Activated CD8-positive, alpha-beta memory T cell treated with anti-CD3 and anti-CD28 coated beads, Interleukin-2, amount 50 U/mL, for 1 hour (primary cell): ENCODE data around the gene AKAP8L.
"Not testable (repeated sequence)": the region's sequence is repeated elsewhere in the genome, so short reads cannot be mapped to it uniquely, and the experiment has no call there.

Experiments used
- DNase-seq: peaks from one replicate; pipeline ENCODE4 v3.0.0-alpha.2; 2020; ENCODE audit errors: extremely low read depth

Gene AKAP8L

DNA sequence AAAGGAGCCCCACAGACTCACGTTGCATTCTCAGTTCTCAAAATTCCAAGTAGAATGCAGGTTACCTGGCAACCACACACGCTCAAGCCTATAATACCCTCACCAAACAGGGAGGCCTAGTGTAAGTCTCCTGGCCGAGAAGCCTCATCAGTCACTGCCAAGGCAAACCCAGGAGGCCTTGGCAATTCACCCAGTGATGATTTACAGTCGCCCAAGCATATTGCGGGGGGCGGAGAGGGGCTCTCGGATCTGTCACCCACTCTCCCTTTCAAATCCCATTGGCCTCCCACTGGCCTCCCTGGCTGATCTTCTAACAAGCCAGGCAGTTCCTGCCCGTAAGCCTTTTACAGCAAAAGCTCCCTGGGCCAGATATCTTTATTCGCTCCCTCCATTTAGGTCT lies 1.1 kb downstream of the AKAP8L start:
- DNase-seq = no peak

DNA sequence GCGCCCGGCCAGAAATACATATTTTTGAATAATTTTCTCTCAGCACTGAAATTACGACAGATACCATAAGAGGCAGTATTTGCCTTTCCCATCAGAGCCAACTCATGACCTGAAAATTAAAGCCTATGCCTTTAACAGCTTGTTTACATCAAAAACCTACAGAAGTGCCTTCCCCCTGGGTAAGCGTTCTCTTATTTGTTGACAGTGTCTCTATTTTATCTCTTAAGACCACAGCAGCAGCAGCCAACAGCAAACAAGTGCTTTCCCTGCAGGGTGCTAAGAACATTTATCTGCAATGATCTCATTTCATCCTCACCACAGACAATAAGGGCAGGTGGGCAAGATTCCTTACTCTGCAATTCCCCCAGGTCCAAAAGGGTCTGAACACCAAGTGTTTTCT lies 6.0 kb downstream of the AKAP8L start:
- no peak for DNase-seq

DNA sequence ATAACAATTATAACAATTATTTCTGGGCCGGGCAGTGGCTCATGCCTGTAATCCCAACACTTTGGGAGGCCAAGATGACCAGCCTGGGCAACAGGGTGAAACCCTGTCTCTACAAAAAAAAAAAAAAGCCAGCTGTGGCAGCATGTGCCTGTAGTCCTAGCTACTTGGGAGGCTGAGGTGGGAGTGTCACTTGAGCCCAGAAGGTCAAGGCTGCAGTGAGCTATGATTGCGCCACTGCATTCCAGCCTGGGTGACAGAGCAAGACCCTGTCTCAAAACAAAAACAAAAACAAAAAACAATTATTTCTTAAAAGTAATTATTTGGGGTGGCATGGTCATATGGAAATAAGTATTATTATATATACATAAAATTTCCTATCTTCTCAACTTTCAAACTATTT lies 7.4 kb downstream of the AKAP8L start:
- not testable (repeated sequence) for DNase-seq

DNA sequence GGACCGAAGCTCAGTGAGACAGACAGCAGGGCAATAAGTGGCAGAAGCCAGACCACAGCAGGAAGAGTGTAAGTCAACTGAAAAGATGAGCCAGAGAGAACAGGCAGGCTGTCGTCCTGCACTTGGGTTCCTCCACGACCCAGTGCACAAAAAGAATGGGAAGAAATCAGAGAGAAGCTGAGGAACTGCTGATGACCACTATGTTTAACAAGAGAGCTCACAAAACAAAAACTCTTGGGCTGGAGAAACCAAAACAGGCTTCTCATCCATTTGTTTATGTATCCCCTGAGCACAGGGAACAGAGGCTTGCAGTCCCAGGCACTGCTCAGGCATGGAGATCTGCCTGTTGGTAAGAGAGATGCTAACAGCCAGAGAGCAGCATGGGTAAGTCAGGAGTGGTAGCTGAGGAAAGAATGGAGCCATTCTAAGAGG lies 14.0 kb downstream of the AKAP8L start:
- no peak for DNase-seq

DNA sequence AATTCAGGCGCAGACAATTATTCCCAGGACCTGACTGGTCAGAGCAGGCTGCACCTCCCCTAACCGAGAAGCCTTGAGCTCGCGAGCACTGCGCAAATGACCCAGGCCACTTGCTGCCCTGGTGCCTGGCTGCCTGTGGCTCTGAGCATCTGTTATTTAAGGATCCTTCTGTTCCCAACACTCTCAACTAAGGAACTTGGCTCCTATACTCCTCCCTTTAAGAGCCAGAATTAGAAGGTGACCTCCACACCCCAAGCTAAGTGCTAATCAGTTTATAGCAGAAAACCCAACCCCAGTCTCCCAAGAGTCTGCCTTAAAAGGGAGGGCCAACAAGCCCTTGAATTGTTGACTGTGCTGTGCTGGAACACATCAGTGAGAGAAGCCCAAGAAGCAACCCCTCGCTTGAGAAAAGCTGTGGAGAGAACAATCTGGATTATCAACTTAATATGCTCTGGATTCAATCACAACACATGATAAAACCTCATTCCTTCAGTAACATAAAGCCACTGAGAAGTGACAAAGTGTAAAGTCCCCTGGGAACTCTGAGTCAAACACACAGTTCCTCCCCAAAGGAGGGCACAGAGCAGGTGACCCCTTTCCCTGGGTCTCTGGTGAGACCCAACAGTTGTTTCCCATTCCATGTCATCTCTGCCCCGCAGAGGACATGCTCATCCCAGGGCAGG lies 14.6 kb downstream of the AKAP8L start:
- no peak for DNase-seq

DNA sequence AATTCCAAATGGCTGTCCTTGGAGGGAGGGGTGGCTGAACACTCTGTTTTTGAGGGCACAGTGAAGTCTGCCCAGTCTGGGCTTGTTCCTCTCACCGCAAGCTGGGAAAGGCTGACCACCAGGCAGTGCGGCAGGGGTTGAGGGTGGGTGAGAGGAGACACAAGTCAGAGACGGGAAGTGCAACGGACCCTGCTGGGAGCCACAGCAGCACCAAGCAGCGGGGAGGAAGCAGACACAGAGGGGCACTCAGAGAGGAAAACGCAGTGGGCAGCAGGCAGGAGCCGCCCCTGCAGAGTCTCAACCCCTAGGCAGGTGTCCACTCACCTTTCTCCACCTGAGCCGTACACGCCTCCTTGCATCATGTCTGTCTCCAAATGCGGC lies 15.6 kb downstream of the AKAP8L start:
- no peak for DNase-seq

DNA sequence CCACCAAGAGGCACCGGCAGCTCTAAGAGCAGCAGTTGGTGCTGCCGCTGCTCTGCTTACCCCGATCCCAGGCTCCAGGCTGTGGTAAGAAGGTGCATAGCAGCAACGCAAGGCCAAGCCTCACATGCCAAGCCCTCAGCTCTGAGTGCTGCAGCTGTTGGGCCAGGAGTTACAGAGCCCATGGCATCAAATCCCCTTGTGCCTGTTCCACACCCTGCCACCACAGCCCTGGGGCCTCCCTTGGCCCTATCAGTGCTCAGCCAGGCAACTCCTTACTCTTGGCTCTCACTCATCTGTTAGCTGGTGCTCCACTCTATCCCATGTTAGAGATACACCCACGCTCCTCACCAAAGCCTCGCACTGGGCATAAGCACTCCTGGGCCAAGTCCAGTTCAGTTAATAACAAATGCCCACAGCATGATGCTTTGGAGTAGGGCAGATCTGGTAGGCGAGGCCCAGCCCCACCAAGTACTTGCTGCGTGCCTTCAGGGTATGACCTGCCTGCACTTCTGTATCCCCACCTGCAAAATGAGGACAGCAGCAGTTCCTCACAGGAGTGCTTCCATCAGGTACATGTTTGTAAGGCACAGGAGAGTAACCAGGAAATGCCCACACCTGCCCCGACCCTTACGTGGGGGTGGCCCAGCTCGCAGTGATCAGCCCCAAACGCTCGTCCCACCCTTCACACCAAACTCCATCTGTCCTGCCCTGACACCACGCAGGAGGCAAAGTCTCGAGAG lies 16.2 kb downstream of the AKAP8L start:
- no peak for DNase-seq

DNA sequence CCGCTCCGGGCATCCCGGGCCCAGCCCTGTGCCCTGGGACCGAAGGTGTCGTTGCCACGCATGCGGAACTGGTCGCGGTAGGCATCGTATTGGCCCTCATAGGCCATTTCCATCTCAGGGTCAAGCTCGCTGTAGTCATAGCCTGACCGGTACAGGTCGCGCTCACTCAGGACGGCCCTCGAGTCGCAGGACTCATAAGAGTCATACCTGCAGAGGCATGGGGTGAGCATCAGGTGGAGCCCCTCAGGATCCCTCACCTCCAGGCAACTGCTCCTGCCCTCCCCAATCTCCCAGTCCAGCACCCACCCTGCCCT lies 17.4 kb downstream of the AKAP8L start:
- no peak for DNase-seq

DNA sequence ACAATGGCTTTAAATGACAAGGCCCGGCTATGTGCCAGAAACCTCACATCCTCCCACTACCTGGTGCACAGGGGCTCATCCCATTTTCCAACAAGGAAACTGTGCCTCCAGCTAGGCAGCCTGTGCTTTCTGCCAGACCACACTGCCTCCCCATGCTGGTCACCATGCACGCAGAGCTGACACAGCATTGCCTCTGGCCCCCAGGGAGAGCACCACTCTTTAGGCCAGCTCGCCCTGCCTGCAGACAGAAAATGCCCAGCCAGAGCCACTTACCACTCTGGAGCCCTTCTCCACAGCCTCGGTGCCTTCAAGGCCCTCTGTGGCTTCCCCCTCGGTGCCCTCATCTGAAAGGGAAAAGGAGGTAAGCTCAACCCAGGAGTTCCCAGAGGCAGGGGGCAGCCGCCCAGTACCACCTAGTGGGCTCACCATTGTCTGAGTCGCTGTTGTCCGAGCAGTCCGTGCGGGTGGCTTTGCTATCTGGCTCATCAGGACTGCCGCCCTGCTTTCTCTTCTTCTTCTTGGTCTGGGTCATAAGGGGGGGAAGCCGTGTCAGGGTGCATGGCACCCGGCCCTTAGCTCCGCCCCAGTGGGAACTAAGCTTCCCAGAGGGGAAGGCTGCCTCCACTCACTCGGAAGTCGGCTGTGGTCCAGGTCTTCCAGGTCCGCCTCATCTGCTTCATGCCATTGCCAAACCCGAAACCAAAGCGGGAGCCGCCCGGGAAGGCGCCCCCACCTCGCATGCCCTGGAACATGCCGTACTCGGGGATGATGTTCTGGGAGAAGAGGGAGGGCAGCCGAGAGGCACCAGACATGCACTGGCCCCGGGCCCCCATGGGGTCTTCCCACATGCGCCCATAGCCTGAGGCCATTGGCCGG lies 18.0 kb downstream of the AKAP8L start:
- DNase-seq = no peak

DNA sequence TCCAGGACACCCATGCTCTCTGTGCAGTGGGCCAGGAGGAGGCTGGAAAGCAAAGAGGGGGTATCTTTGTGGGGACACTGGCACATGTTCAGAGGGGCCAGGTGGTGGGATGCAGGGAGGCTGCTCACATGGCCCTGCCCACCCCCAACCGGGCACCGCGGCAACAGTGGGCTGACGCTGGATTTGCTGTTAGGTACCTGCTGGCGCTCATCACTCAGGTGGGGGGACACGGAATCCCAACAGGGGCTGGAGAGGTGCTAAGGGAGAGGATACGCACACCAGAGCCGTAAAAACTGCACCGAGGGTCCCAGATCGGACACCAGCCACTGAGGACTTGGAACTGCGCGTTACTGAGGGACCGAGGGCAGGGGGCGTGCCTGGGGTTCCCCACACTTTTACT lies 19.2 kb downstream of the AKAP8L start:
- DNase-seq = no peak

DNA sequence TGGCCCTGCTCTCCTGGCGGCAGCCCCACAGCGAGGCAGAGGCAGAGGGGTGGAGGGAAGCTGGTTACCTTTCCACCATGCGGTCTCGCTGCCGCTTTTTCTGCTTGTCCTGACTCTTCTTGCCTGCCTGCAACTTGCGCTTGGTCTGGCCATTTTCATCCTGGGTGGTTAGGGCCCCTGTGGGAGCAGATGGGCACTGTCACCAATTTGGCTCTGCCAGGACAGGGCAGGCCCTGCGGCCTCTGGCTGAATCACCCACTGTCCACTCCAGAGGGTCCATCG lies 19.6 kb downstream of the AKAP8L start:
- no peak for DNase-seq

DNA sequence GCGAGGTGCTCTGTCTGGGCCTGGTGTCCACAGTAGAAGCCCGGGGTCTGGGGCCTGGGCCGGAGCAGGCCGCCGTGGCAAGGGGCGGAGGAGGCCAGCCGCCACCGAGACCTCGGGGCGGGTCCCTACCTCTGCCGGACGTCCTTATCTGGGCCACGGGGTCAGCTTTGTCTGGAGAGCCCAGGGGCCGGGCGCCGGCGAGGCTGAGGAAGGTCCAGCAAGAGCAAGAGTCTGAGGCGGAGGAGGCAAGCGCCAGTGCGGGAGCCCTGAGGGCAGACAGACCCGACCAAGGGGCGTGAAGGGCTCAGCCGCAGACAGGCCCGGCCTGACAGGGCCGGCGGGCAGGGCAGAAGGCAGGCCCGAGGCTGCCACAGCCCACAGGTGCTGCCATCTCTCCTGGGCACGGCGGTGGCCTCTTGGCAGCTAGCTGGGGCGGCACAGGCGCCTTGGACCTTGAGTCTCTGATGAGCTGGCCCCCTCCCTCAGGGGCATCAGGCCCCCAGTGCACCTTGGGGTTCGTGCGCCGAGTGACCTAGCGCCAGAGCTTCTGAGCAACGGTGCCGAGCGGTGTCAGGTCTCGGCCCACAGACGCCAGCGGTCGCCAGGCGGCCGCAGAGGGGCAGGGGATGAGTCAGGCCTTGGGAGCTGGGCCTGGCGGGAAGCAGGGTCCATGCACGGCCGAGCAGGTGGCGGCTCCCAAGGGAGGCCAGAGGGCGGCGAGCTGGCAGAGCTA lies 20.1 kb downstream of the AKAP8L start:
- no peak for DNase-seq

DNA sequence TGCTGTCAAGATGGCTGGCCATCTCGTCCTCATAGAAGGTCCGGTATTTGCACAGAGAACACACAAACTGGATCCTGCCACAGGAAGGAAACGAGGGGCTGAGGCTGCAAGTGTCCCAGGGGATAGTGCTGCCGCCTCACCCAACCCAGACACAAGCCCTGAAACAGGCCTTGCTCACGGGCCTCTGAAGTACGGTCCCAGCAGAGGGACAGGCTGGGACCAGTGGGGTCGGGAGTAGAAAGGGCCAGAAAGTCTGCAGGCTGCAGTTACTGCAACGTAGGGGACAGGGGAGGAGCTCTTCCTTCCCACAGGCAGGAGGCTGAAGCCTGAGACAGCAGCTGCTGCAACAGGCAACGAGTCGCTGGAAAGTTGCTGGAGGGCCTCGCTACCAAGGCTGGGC lies 21.0 kb downstream of the AKAP8L start:
- no peak for DNase-seq

DNA sequence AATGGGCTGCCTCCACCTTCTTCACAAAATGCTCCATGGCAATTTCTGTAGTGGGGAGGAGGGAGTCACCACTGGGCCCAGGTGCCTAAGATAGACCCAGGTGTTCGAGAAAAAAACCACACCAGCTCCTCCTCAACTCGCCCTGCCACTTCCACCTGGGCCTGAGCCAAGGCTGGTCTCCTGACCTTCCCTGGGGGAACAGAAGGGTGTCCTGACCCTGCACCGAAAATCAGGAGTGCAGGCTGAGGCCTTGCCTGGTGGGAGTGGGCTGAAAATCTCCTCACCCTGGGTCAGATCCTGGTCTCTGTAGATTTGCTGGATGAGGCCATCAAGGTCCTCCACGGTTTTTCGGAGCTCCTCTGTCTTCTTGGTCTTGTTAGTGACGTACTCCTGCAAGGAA lies 21.6 kb downstream of the AKAP8L start:
- no peak for DNase-seq

DNA sequence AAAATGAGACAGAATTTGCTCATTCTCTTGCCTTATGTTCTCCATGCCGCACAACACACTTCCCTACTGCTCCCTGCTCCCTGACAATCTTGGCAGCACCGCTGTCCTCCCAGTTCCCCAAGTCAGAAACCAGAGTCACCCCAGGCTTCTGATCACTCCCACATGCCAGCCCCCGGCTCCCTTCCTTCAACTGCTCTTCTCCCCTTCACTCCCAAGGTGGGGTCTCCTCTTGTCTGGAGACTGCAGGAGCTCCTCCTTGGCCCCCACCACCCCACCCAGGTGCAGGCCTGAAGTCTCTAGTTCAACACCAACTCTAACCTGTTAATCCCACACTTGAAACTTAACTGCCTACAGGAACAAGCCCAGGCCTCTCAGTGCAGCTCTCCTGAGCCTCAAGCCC lies 22.4 kb downstream of the AKAP8L start:
- no peak for DNase-seq

DNA sequence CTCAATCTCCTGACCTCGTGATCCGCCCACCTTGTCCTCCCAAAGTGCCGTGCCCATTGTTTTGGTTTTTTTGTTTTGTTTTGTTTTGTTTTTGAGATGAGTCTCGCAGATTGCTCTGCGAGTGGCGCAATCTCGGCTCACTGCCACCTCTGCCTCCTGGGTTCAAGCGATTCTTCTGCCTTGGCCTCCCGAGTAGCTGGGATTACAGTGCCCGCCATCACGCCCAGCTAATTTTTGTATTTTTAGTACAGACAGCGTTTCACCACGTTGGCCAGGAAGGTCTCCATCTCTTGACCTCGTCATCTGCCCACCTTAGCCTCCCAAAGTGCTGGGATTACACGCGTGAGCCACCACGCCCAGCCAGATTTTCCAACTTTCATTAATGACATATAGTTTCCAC lies 23.5 kb downstream of the AKAP8L start:
- not testable (repeated sequence) for DNase-seq

DNA sequence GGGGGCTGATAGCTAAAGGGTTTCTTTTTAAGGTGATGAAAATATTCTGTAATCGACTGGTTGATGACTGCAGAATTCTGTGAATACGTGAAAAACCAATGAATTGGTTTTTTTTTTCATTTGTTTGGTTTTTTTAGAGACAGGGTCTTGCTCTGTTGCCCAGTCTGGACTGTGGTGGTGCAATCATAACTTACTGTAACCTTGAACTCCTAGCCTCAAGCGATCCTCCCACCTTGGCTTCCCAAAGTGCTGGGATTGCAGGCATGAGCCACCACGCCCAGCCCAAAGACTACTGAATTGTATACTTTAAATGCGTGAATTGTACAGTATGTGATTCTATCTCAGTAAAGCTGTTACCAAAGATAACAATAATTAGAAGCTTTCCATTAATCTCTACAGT lies 24.4 kb downstream of the AKAP8L start:
- DNase-seq = no peak

DNA sequence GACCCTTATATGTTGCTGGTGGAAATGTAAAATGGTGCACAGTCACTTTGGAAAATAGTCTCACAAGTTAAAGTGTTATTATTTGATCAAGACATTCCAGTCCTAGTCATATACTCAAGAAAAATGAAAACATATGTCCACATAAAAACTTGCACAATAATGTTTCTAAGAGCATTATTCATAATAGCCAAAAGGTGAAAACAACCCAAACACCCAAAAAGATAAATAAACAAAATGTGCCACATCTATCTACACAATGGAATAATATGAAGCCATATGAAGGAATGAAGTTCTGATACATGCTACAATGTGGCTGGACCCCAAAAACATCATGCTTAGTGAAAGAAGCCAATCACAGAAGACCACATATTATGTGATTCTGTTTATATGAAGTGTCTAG lies 24.8 kb downstream of the AKAP8L start:
- DNase-seq = no peak

DNA sequence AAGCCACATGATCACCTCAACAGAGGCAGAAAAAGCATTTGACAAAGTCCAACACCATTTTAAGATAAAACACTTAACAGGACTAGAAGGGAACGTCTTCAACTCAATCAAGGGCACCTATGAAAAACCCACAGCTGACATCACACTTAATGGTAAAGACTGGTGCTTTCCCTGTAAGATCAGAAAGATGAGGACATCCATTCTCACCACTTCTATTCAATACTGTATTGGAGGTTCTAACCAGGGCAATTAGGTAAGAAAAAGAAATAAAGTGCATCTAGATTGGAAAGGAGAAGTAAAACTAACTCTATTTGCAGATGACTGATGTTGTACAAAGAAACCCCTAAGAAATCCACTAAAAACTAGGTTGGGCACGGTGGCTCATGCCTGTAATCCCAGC lies 28.0 kb downstream of the AKAP8L start:
- no peak for DNase-seq

DNA sequence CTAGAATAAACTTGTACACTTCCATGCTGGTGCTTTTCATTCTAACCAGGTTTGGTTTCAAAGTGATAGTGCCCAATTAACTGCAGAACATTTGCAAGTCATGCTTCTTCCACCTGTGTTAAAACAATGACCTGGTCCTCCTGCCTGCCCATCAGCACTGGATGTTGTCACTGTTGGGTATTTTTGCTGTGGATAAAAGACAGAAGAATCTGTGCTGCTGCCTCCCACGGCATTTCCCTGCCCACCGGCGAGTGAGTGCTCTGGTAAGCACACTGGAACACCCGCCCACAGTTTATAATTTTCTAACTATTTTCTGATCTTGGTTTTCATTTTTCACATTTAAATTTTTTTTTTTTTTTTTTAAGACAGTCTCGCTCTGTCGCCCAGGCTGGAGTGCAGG lies 36.9 kb downstream of the AKAP8L start:
- no peak for DNase-seq

DNA sequence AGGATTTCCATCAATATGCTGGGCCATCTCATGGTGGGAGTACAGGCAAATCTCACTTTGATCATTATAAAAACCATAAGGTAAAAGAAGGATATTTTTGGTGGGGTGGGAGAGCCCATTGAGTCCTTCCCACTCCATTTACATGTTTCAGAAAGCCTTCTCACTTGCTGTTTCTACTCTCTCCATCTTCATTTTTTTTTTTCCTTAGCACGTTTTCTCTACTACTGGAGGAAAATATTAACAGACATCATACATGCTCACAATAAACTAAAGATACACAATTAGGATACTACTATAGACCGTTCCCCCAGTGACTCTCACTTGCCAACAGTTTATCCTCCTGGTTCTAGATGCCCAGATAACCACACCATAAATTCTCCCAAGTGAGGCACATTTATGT lies 37.4 kb downstream of the AKAP8L start:
- DNase-seq = no peak

DNA sequence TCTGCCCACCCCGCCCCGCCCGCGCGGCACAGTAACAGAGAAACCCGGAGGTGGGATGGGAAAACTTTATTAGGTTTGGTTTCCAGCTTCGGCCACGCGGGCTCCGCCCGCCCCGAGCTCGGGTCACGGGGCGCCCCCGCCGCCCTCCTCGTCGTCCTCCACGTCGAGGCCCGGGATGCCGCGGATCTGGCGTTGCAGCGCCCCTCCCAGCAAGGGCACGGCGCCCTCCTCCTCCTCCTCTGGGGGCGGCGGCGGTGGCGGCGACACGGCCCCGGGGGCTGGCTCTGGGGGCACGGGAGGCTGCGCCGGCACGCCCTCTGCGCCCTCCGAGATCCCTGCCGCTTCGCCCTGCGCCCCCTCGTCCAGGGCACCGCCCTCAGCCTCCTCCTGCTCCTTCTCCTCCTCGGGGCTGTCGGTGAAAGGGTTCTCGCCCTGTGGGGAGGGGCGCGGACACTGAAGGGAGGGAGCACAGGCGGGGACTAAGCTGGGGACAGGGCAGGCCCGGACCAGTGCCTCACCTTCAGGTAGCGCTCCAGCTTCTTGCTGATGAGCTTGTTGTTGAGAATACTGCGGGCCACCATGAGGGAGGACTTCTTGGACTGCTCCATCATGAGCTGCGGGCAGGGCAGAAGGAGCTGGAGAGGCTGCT lies 38.7 kb downstream of the AKAP8L start:
- no peak for DNase-seq
